GM19467 (cell line): Measurements from ENCODE around the gene NAA80.

Experiments used
- ATAC-seq: cut with Tn5 transposase; IDR thresholded peaks from one replicate; pipeline ENCODE4 v1.9.1; 2021; ENCODE audit warnings: mild to moderate bottlenecking, moderate library complexity; ENCODE audit not compliant: unreplicated experiment

NAA80 gene

GRCh38 chr3:50259432-50260026, 39.7 kb downstream of the NAA80 start:
- ATAC-seq: no peak

GRCh38 chr3:50258979-50259378, 40.2 kb downstream of the NAA80 start:
- ATAC-seq: no peak

- ATAC-seq: no peak
Observed at GRCh38 chr3:50258029-50258680, 41.0 kb downstream of the NAA80 start.

GRCh38 chr3:50256978-50257890, 42.0 kb downstream of the NAA80 start:
- no peak for ATAC-seq

GRCh38 chr3:50255251-50255615, 44.0 kb downstream of the NAA80 start:
- no peak for ATAC-seq

- ATAC-seq: no peak
Observed at GRCh38 chr3:50254577-50255250, 44.5 kb downstream of the NAA80 start.

GRCh38 chr3:50251220-50251619, 48.0 kb downstream of the NAA80 start:
- ATAC-seq: no peak

- no peak for ATAC-seq
Observed at GRCh38 chr3:50250514-50250913, 48.7 kb downstream of the NAA80 start.

- ATAC-seq: no peak
Observed at GRCh38 chr3:50249457-50249856, 49.7 kb downstream of the NAA80 start.

GRCh38 chr3:50248387-50248786, 50.8 kb downstream of the NAA80 start:
- no peak for ATAC-seq

GRCh38 chr3:50246517-50246954, 52.7 kb downstream of the NAA80 start:
- peak; percentile 23 for ATAC-seq
